ENCODE data around the gene ZNF530.
A peak's percentile ranks its signal among the peaks of the same experiment; 100 is the strongest.

Gene ZNF530

DNA sequence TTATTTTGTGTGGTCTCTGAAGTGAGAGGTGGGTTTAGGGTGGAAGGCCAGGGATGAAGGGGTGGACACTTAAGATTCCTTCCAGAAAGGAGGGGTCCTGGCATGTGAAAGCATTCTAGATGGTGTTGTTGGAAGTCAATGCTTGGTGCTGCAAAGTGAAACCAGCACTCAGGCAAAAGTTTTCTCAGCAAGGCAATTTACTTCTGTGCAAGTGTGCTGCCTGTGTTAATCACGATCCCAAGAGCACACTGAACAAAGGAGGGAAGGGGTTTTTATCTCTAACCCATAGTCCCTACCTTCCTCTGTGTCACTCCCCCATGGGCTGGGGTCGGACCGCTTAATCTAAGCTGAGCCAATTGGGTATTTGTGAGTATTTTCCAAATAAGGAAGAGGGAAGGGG, 15.7 kb downstream of the ZNF530 start:
- DNase-seq, result no peak

DNA sequence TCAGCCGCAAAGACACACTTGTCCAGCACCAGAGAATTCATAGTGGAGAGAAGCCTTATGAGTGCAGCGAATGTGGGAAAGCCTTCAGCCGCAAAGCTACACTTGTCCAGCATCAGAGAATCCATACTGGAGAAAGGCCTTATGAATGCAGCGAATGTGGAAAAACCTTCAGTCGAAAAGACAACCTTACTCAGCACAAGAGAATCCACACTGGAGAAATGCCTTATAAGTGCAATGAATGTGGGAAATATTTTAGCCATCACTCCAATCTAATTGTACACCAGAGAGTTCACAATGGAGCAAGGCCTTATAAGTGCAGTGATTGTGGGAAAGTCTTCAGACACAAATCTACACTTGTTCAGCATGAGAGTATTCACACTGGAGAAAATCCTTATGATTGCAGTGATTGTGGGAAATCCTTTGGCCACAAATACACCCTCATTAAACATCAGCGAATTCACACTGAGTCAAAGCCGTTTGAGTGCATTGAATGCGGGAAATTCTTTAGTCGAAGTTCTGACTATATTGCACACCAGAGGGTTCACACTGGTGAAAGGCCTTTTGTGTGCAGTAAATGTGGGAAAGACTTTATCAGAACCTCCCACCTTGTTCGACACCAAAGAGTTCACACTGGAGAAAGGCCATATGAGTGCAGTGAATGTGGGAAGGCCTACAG, 21.1 kb downstream of the ZNF530 start:
- no peak for DNase-seq

DNA sequence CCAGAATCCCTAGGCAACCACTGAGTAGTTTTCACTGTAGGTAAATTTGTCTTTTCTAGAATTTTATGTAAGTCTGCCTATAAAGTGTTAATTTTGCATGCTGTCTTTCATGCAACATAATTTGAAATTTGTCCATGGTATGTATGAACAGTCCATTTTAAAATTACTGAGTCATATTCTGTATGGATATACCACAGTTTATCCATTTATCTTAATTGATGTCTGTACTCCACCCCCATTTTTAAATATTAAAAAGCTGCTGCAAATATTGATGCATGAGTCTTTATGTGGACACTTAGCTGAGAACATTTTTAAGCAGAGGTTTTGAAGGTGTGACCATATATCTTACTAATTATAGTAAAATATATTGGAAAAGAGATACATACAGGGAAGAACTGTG, 23.4 kb downstream of the ZNF530 start:
- no peak for DNase-seq

DNA sequence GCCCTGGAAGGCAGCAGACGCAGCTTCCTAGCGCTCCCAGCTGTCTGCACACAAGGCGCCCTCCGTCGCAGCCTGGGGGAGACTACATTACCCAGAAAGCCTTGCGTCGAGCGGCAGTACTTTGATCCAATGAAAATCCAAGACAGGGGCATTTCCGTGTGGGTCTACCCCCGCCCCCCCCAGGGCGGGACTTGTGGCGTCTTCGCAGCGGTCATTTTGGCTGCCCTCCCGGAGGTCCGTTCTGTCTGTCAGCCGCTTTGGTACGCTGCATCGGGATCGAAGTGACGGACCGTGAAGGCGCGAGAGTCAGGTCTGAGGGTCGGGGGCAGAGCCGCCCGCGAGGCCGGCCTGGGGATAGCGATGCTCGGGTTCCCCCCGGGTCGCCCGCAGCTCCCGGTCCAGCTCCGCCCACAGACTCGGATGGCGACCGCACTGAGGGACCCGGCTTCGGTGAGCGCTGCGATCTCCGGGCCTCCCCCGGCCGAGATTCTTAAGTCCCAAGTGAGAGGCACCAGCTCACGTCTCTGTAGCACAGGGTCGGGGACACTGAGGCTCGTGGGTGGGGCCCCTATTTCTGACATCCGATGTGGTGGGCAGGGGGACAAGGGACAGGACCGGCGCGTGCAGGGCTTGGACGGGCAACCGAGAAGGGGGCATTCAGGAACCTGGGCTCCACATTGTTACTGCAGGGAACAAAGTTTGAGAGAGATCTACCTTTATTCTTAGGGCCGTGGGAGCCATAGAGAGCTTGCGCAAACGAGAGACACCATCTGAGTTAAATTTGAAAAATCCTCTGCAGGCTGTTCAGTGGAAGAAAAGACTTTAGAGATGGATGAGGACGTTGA, 33.5 kb downstream of the ZNF530 start, which contains the start of gene ZNF211:
ZNF211 (plus strand) TSS at position 182 of the 845 bp plus-strand sequence; CDS start at position 361, 179 bp downstream.
- peak; percentile 73 to 89 for DNase-seq

DNA sequence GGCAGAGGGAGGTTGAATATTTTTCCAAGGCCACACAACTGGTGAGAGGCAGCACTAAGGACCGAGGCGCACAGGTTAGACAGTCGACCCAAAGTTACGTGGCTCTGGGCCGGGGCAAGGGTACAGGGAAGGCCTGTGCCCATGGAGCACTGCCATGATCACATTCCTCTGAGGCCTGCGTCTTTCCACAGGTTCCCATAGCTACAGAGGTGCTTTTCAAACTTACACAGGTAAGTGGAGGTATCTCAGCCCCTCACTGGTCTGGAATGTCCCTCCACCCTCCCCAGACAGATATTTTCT, 34.1 kb downstream of the ZNF530 start:
- no peak for DNase-seq

DNA sequence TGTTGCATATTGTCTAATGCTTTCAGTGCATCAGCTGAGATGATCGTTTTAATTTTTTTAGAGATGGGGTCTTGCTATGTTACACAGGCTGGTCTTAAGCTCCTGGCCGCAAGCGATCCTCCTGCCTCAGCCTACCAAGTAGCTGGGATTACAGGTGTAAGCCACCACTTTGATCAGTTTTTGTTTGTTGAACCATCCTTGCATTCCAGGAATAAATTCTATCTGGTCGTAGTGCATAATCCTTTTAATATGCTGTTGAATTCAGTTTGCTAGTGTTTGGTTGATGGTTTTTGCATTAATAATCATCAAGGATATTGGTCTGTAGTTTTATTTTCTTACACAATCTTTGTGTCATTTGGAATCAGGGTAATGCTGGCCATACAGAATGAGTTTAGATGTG, 37.7 kb downstream of the ZNF530 start:
- no peak for DNase-seq

DNA sequence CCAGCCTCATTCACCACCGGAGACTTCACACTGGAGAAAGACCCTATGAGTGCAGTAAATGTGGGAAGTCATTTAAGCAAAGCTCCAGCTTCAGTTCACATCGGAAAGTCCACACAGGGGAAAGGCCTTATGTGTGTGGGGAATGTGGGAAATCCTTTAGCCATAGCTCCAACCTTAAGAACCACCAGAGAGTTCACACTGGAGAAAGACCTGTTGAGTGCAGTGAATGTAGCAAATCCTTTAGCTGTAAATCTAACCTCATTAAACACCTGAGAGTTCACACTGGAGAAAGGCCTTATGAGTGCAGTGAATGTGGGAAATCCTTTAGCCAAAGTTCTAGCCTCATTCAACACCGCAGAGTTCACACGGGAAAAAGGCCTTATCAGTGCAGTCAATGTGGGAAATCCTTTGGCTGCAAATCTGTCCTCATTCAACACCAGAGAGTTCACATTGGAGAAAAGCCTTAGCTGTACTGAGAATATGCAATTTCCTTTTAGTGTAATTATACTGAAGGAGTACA, 42.1 kb downstream of the ZNF530 start:
- no peak for DNase-seq

DNA sequence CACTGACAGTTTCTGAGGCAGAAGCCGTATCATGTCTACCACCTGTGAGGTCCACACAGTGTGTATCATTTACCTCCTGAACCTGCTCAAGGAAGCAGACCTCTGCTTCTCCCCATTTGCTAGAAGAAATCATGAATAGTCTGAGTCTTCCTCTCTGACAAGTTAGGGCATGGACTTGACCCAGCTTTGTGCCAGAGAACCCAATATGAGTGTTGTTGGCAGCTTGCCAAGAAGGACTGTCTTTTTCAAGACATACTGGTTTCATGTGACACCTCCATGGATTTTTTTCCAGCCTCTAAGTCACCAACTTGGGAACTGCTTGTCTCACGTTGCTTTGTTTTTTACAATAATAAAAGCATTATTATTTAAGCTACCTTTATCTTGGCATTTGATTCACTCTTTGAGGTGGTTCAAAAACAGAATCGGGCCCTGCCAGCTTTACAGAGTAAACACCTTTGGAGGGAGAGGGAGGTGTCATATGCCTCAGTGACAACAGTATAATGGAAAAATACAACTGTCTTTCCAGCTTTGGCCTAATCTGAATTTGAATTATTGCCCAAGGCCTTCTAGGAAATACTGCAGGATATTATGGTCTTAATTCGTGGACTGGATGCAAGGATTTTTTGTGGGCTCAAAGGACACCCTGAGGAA, 42.8 kb downstream of the ZNF530 start:
- DNase-seq, result no peak

DNA sequence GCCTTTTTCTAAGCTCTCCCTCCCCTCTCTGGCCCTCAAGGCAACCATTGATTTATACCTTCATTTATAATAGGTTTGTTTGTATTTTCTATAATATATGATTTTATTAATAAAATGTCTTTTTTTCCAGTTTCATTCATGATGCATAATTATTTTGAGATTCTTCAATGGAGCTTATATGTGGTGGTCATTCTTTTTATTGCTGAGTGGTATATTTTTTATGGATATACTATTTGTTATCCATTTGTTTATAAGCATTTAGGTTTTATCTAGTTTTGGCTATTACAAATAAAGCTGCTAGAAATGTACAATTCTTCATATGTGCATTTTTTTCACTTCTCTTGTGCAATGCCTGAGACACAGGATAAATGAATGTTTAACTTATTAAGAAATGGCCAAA, 44.0 kb downstream of the ZNF530 start:
- DNase-seq, result no peak

DNA sequence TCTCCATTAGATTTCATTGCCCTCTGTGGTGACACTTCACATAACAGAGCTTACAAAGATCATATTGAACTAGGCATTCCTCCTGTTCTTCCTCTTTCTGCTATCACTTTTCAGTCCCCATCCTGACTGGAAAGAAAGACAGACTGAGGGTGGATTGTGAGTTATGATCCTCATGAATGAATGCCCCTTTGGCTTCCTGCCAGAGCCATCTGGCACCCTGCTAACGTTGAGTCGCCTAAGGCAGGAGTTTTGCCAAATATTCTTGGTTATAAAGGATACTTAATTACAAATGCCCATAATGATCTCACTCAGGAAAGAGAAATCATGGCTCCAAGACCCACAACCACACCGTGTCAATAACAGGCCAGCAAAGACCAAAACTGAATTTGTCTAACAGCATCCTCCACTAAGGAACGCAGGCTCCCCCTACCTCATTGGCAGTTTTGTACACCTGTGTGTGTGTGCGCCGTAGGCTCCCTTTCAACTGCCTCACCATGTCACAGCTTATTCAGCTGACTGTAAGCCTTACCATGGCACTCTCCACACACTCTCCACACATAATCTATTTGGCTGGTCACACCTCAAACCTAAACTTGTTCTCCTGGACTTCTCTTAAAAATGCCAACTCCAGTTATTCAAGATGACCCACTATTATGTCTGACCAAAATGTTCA, 48.8 kb downstream of the ZNF530 start:
- DNase-seq, result no peak

DNA sequence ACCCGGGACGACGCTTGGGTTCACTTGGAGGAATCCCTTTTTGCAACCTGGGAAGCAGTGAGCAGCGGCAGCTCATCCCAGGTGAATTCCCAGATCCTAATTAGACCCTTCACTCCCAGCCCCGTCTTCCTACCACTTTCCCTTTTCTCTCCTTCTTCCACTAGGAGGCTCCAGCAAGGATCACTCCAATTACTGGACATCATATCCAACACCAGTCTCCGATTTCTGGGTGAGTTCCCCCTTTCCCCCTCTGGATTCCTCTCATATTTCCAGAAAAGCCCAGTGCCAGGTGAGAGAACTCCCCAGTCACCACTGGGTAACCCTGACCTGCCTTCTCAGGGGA, 51.9 kb downstream of the ZNF530 start:
- DNase-seq, result no peak

DNA sequence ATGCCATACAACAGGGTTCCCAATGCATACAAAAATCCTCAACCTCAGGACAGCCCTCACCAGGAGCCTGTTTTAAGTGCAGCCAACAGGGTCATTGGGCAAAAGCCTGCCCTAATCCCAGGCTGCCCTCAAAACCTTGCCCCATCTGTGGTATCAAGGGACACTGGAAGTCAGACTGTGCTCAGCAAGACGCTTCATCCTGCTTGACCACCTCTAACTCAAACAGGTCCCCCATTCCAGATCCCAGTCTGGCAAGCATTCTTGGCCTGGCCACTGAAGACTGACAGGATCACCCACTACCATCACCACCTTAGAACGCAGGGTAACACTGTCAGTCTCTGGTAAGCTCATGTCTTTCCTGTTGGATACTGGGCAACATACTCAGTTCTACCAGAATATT, 54.0 kb downstream of the ZNF530 start:
- no peak for DNase-seq

DNA sequence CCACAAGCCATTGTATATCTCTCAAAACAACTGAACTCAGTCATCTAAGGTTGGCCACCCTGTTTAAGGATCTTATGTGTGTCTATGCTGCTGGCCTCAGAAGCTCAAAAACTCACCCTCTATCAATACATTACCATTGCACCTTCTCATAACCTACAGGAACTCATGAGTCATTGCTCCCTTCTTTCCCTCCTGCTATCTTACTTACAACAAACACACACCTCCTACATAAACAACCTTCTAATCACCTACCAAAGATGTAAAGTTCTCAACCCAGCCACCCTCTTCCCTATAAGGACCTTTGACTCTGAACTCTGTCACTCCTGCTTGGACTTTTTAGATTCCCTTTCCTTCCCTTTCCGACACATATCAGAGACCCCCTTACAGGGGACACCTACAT, 55.8 kb downstream of the ZNF530 start:
- no peak for DNase-seq

DNA sequence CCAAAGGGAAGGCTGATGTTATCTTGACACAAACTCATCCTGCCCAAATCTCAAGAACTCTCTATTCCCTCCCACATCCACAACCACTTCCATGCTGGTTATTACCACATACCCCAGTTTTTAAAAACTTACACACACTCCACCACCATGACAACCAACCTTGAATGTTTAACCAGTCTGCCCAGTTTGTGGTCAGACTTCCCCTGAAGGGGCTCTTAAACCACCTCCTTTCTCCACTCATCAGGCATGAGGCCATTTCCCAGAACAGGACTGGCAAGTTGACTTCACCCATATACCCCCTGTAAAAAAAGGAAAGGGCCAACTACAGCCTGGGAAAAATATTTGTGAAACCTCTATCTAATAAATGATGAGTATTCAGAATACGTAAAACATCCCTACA, 56.7 kb downstream of the ZNF530 start:
- DNase-seq, result peak in 1 of 2 donors; percentile 0

Measured in bone marrow (tissue), 2 donors.